ENCODE data around the gene PTPN2.
"Not testable (repeated sequence)": the region's sequence is repeated elsewhere in the genome, so short reads cannot be mapped to it uniquely, and the experiment has no call there.

- not testable (repeated sequence) for TF ChIP-seq CTCF, POLR2A (IDR thresholded peaks at IDR 0.05)
Observed at GRCh38 chr18:12758566-12758965, 125.5 kb downstream of the PTPN2 start.
